AG04450 (cell line): ENCODE data around the gene SKIC8. TPM values are rescaled to one million over a fixed set of nuclear protein-coding genes. Genes with fewer than 3 reads are reported as not detected.

Experiments used
- CTCF ChIA-PET: fragments of 300-600, 350-600 bp; formaldehyde crosslinking; extraction: SDS; loops from one replicate; lab custom pipeline; 2022; ENCODE audit warnings: antibody characterized with exemption, inconsistent platforms; lab: Charles Lee
- POLR2A ChIA-PET: fragments of 350-600 bp; formaldehyde crosslinking; extraction: SDS; loops from one replicate; lab custom pipeline; 2021; ENCODE audit warnings: antibody characterized with exemption, inconsistent platforms; lab: Yijun Ruan, JAX
- DNase-seq: peaks from one replicate; pipeline ENCODE4 v3.0.0-alpha.2; 2011; ENCODE audit warnings: low read depth, low spot score
- H3K27ac ChIP-seq: one replicate; pipeline ENCODE4 v1.5.1; 2012; ENCODE audit warnings: low read depth, low read length, control low read depth
- H3K27me3 ChIP-seq: one replicate; pipeline ENCODE4 v1.6.0; 2012; ENCODE audit warnings: low read length; ENCODE audit not compliant: control insufficient read depth, insufficient read depth
- H3K4me3 ChIP-seq: 2 replicates; pipeline ENCODE4 v1.5.1; 2011; ENCODE audit warnings: mild to moderate bottlenecking, low read depth, low read length, control low read depth
- H3K9me3 ChIP-seq: 2 replicates; pipeline ENCODE4 v1.5.1; 2012; ENCODE audit warnings: low read length; ENCODE audit not compliant: control insufficient read depth, insufficient read depth
- polyA plus RNA-seq: library from polyadenylated mRNA; depleted of rRNA; stranded (reverse); fragments of >200 nt; gene quantifications from 2 replicates; pipeline ENCODE4 v1.2.3, GENCODE V29; 2011
- TF ChIP-seq, protein P1 (sequence below): IDR thresholded peaks from 2 replicates; pipeline ENCODE4 v1.5.1; 2011; ENCODE audit warnings: low read depth, low read length, control low read depth, inconsistent platforms

The SKIC8 gene
- polyA plus RNA-seq, 1 experiment = 92.0 TPM

- CTCF ChIA-PET = no interaction called here
- peaks cover 32% of the 10 kb centered on the region for H3K27me3 ChIP-seq
Measured at GRCh38 chr15:78335985-78336384, 36.6 kb upstream of the SKIC8 start.

GRCh38 chr15:78334845-78335244, 35.4 kb upstream of the SKIC8 start:
- DNase-seq = no peak
- ChIA-PET CTCF (no interaction called here), POLR2A (no interaction called here)
- TF ChIP-seq, protein P1, sequence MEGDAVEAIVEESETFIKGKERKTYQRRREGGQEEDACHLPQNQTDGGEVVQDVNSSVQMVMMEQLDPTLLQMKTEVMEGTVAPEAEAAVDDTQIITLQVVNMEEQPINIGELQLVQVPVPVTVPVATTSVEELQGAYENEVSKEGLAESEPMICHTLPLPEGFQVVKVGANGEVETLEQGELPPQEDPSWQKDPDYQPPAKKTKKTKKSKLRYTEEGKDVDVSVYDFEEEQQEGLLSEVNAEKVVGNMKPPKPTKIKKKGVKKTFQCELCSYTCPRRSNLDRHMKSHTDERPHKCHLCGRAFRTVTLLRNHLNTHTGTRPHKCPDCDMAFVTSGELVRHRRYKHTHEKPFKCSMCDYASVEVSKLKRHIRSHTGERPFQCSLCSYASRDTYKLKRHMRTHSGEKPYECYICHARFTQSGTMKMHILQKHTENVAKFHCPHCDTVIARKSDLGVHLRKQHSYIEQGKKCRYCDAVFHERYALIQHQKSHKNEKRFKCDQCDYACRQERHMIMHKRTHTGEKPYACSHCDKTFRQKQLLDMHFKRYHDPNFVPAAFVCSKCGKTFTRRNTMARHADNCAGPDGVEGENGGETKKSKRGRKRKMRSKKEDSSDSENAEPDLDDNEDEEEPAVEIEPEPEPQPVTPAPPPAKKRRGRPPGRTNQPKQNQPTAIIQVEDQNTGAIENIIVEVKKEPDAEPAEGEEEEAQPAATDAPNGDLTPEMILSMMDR = no peak
- no peak overlapping the region for H3K27ac ChIP-seq
- H3K4me3 ChIP-seq = no peak overlapping the region
- peaks cover 20% of the 10 kb centered on the region for H3K27me3 ChIP-seq
- no peaks in the 10 kb centered on the region; the same call in 1 of the 2 replicates for H3K9me3 ChIP-seq

More at GRCh38 chr15:78335985-78336384, 36.6 kb upstream of the SKIC8 start:
- Histone ChIP-seq H3K4me3 (no peak overlapping the region), H3K9me3 (no peaks in the 10 kb centered on the region; the same call in 1 of the 2 replicates), H3K27ac (no peak overlapping the region)
- TF ChIP-seq, protein P1 = no peak
- no peak for DNase-seq
- POLR2A ChIA-PET = no interaction called here

- no peak for DNase-seq
- Histone ChIP-seq H3K9me3 (no peaks in the 10 kb centered on the region; the same call in 1 of the 2 replicates), H3K27me3 (peaks cover 19% of the 10 kb centered on the region), H3K27ac (no peak overlapping the region), H3K4me3 (no peak overlapping the region)
- ChIA-PET POLR2A (no interaction called here), CTCF (no interaction called here)
- TF ChIP-seq, protein P1 = no peak
Measured at GRCh38 chr15:78329625-78330024, 30.2 kb upstream of the SKIC8 start.

DNA sequence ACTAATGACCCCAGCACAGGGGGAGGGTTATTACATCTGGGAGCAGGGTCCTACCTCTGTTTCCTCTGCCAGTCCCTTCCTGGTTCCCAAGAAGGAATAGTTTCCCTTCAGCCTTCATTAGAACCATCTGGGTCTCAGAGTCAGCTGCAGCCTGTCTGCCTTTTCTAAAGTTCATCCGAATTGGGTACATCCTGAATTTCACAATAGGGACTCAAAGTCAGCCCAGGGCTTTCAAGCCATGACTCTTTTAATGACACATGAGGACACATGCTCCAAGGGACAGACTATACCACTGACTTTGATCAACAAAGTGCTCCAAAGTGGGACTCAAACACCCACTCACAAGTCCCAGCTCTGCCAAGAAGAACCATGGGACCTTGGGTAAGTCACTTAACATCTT, 28.1 kb upstream of the SKIC8 start:
- TF ChIP-seq, protein P1 = no peak
- POLR2A ChIA-PET = interaction anchor here (0.6 kb wide), 1 partner anchor 436 kb away, joined by 3 read pairs; no protein-coding TSS in a partner anchor
- no peak overlapping the region for H3K4me3 ChIP-seq
- H3K27ac ChIP-seq = no peak overlapping the region
- DNase-seq = no peak
- CTCF ChIA-PET = interaction anchor here (0.6 kb wide), 1 partner anchor 1037 kb away, joined by 4 read pairs; no protein-coding TSS in a partner anchor
- peaks cover 16% of the 10 kb centered on the region for H3K27me3 ChIP-seq
- no peaks in the 10 kb centered on the region; the same call in 1 of the 2 replicates for H3K9me3 ChIP-seq

- Histone ChIP-seq H3K27ac (no peak overlapping the region), H3K9me3 (no peaks in the 10 kb centered on the region), H3K4me3 (no peak overlapping the region), H3K27me3 (peaks cover 16% of the 10 kb centered on the region)
- TF ChIP-seq, protein P1 = no peak
- CTCF ChIA-PET = no interaction called here
- POLR2A ChIA-PET = no interaction called here
- DNase-seq = no peak
Measured at GRCh38 chr15:78325092-78325843, 25.9 kb upstream of the SKIC8 start.
